HG02759 (cell line): ENCODE measurements around the gene KIF14.

ENCODE experiments used
- ATAC-seq: cut with Tn5 transposase; IDR thresholded peaks from one replicate; pipeline ENCODE4 v1.9.1; 2021; ENCODE audit warnings: mild to moderate bottlenecking, moderate library complexity; ENCODE audit not compliant: unreplicated experiment

KIF14 gene

GRCh38 chr1:200620273-200621131 lies at the start of gene KIF14:
Gene KIF14 (minus strand): TSS chr1:200620751. CDS start chr1:200618723, 2,028 bp downstream.
- peak; percentile 97 for ATAC-seq

- ATAC-seq: peak; percentile 87
These were observed 49.0 kb upstream of the KIF14 start, which contains the start of gene DDX59 for GRCh38 chr1:200669314-200670241. Gene DDX59 (minus strand): TSS chr1:200669907. CDS start chr1:200666740, 3,167 bp downstream.

GRCh38 chr1:200668514-200669313 lies 48.2 kb upstream of the KIF14 start:
- no peak for ATAC-seq

- ATAC-seq: no peak
These were observed 45.8 kb upstream of the KIF14 start for GRCh38 chr1:200666309-200666708.

- no peak for ATAC-seq
These were observed 45.3 kb upstream of the KIF14 start for GRCh38 chr1:200665861-200666260.

- no peak for ATAC-seq
These were observed 40.2 kb upstream of the KIF14 start for GRCh38 chr1:200660719-200661118.

- no peak for ATAC-seq
These were observed 38.7 kb upstream of the KIF14 start for GRCh38 chr1:200659269-200659668.

- ATAC-seq: no peak
These were observed 37.7 kb upstream of the KIF14 start for GRCh38 chr1:200658037-200658818.

GRCh38 chr1:200654660-200655059 lies 34.1 kb upstream of the KIF14 start:
- ATAC-seq: peak; percentile 93

GRCh38 chr1:200653022-200653462 lies 32.5 kb upstream of the KIF14 start:
- ATAC-seq: no peak

GRCh38 chr1:200652378-200652777 lies 31.8 kb upstream of the KIF14 start:
- ATAC-seq: no peak

GRCh38 chr1:200646515-200646914 lies 26.0 kb upstream of the KIF14 start:
- ATAC-seq: no peak

GRCh38 chr1:200644021-200644420 lies 23.5 kb upstream of the KIF14 start:
- ATAC-seq: no peak

GRCh38 chr1:200642481-200642880 lies 21.9 kb upstream of the KIF14 start:
- ATAC-seq: no peak

GRCh38 chr1:200640963-200641401 lies 20.4 kb upstream of the KIF14 start:
- ATAC-seq: no peak

- ATAC-seq: no peak
These were observed 19.9 kb upstream of the KIF14 start for GRCh38 chr1:200640373-200640962.

- no peak for ATAC-seq
These were observed 17.5 kb upstream of the KIF14 start for GRCh38 chr1:200638073-200638472.

- ATAC-seq: no peak
These were observed 16.1 kb upstream of the KIF14 start for GRCh38 chr1:200636681-200637080.
